GM23338 (cell line): ENCODE measurements around the gene ZFHX3.

ENCODE experiments used
- CREB1 ChIP-seq: fragments of 250-450 bp; sonication (Bioruptor Pico); IDR thresholded peaks from 2 replicates; pipeline ENCODE4 v1.5.0; 2020; ENCODE audit warnings: low read depth, mild to moderate bottlenecking, moderate library complexity
- EZH2 ChIP-seq: fragments of 200-600 bp; sonication (generic); IDR thresholded peaks from one replicate; pipeline ENCODE4 v1.8.0; 2017; ENCODE audit warnings: antibody characterized with exemption, mild to moderate bottlenecking, low read depth; ENCODE audit not compliant: unreplicated experiment
- EZH2phosphoT487 ChIP-seq: fragments of 200-600 bp; sonication (generic); IDR thresholded peaks from one replicate; pipeline ENCODE4 v1.8.1; 2018; ENCODE audit warnings: antibody characterized with exemption; ENCODE audit not compliant: unreplicated experiment
- JUNB ChIP-seq: IDR thresholded peaks from one replicate; pipeline ENCODE4 v1.6.1; 2016; ENCODE audit warnings: antibody characterized with exemption; ENCODE audit not compliant: unreplicated experiment
- NANOG ChIP-seq: IDR thresholded peaks from 2 replicates; pipeline ENCODE4 v1.6.1; 2016; ENCODE audit warnings: antibody characterized with exemption, borderline replicate concordance
- POLR2AphosphoS5 ChIP-seq: IDR thresholded peaks from 2 replicates; pipeline ENCODE4 v1.6.1; 2016; ENCODE audit warnings: antibody characterized with exemption, low read depth
- STAT1 ChIP-seq: IDR thresholded peaks from one replicate; pipeline ENCODE4 v1.6.1; 2016; ENCODE audit warnings: antibody characterized with exemption; ENCODE audit not compliant: unreplicated experiment
- ZNF114 ChIP-seq: fragments of 250-450 bp; sonication (Bioruptor Pico); IDR thresholded peaks from 2 replicates; pipeline ENCODE4 v1.5.0; 2020; ENCODE audit warnings: mild to moderate bottlenecking, moderate library complexity
- ZNF331 ChIP-seq: fragments of 250-450 bp; sonication (Bioruptor Pico); IDR thresholded peaks from 2 replicates; pipeline ENCODE4 v1.5.0; 2020; ENCODE audit warnings: low read depth, mild to moderate bottlenecking, moderate library complexity
- TF ChIP-seq, protein P1 (sequence below), 2 experiments: fragments of 200-600 bp in 1 of 2; sonication (generic) in 1 of 2; conservative IDR thresholded peaks; 2 replicates each; pipeline versions ENCODE4 v1.5.1 to v1.6.1; 2016 to 2017; ENCODE audit warnings: antibody characterized with exemption in 2 of 2, low read depth in 2 of 2, mild to moderate bottlenecking in 2 of 2, moderate library complexity in 1 of 2
- TF ChIP-seq, protein P2 (sequence below): IDR thresholded peaks from one replicate; pipeline ENCODE4 v1.6.1; 2018; ENCODE audit warnings: antibody characterized with exemption; ENCODE audit not compliant: unreplicated experiment
- TF ChIP-seq, protein P3 (sequence below): IDR thresholded peaks from 2 replicates; pipeline ENCODE4 v1.6.1; 2016; ENCODE audit warnings: antibody characterized with exemption
- TF ChIP-seq, protein P4 (sequence below): fragments of 250-450 bp; sonication (Bioruptor Pico); IDR thresholded peaks from 2 replicates; pipeline ENCODE4 v1.5.0; 2020; ENCODE audit warnings: mild to moderate bottlenecking, moderate library complexity

DNA sequence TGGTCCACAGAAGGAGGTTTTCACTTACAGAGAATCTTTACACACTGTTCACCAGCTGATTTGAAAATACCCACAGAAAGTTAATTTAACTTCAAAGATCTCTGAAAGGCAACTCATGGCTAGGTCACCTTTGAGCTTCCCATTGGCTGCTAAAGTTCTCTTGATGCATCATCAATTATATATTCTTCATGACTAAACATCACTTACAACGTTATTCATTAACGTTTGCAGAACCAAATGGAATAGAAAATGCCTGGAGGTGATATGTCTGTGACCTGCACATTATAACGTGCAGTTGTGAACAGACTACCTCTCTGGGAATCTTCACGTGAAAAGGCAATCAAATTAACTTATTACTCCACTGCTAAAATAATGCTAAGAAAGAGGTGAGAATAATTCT lies 238.5 kb downstream of the ZFHX3 start:
- TF ChIP-seq, protein P1, sequence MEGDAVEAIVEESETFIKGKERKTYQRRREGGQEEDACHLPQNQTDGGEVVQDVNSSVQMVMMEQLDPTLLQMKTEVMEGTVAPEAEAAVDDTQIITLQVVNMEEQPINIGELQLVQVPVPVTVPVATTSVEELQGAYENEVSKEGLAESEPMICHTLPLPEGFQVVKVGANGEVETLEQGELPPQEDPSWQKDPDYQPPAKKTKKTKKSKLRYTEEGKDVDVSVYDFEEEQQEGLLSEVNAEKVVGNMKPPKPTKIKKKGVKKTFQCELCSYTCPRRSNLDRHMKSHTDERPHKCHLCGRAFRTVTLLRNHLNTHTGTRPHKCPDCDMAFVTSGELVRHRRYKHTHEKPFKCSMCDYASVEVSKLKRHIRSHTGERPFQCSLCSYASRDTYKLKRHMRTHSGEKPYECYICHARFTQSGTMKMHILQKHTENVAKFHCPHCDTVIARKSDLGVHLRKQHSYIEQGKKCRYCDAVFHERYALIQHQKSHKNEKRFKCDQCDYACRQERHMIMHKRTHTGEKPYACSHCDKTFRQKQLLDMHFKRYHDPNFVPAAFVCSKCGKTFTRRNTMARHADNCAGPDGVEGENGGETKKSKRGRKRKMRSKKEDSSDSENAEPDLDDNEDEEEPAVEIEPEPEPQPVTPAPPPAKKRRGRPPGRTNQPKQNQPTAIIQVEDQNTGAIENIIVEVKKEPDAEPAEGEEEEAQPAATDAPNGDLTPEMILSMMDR (conservative IDR thresholded peaks at IDR 0.05; ENCODE audit: low read depth in 2 of 2), result no peak
- no peak for TF ChIP-seq STAT1
- TF ChIP-seq EZH2phosphoT487, result no peak
- no peak for TF ChIP-seq EZH2
- TF ChIP-seq, protein P2, sequence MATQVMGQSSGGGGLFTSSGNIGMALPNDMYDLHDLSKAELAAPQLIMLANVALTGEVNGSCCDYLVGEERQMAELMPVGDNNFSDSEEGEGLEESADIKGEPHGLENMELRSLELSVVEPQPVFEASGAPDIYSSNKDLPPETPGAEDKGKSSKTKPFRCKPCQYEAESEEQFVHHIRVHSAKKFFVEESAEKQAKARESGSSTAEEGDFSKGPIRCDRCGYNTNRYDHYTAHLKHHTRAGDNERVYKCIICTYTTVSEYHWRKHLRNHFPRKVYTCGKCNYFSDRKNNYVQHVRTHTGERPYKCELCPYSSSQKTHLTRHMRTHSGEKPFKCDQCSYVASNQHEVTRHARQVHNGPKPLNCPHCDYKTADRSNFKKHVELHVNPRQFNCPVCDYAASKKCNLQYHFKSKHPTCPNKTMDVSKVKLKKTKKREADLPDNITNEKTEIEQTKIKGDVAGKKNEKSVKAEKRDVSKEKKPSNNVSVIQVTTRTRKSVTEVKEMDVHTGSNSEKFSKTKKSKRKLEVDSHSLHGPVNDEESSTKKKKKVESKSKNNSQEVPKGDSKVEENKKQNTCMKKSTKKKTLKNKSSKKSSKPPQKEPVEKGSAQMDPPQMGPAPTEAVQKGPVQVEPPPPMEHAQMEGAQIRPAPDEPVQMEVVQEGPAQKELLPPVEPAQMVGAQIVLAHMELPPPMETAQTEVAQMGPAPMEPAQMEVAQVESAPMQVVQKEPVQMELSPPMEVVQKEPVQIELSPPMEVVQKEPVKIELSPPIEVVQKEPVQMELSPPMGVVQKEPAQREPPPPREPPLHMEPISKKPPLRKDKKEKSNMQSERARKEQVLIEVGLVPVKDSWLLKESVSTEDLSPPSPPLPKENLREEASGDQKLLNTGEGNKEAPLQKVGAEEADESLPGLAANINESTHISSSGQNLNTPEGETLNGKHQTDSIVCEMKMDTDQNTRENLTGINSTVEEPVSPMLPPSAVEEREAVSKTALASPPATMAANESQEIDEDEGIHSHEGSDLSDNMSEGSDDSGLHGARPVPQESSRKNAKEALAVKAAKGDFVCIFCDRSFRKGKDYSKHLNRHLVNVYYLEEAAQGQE, result no peak
- TF ChIP-seq POLR2AphosphoS5, result no peak
- TF ChIP-seq, protein P3, sequence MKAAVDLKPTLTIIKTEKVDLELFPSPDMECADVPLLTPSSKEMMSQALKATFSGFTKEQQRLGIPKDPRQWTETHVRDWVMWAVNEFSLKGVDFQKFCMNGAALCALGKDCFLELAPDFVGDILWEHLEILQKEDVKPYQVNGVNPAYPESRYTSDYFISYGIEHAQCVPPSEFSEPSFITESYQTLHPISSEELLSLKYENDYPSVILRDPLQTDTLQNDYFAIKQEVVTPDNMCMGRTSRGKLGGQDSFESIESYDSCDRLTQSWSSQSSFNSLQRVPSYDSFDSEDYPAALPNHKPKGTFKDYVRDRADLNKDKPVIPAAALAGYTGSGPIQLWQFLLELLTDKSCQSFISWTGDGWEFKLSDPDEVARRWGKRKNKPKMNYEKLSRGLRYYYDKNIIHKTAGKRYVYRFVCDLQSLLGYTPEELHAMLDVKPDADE, result no peak
- no peak for TF ChIP-seq CREB1
- no peak for TF ChIP-seq JUNB
- TF ChIP-seq ZNF114 (CRISPR knock-in tag), result no peak
- TF ChIP-seq ZNF331, result no peak
- no peak for TF ChIP-seq NANOG
- TF ChIP-seq, protein P4, sequence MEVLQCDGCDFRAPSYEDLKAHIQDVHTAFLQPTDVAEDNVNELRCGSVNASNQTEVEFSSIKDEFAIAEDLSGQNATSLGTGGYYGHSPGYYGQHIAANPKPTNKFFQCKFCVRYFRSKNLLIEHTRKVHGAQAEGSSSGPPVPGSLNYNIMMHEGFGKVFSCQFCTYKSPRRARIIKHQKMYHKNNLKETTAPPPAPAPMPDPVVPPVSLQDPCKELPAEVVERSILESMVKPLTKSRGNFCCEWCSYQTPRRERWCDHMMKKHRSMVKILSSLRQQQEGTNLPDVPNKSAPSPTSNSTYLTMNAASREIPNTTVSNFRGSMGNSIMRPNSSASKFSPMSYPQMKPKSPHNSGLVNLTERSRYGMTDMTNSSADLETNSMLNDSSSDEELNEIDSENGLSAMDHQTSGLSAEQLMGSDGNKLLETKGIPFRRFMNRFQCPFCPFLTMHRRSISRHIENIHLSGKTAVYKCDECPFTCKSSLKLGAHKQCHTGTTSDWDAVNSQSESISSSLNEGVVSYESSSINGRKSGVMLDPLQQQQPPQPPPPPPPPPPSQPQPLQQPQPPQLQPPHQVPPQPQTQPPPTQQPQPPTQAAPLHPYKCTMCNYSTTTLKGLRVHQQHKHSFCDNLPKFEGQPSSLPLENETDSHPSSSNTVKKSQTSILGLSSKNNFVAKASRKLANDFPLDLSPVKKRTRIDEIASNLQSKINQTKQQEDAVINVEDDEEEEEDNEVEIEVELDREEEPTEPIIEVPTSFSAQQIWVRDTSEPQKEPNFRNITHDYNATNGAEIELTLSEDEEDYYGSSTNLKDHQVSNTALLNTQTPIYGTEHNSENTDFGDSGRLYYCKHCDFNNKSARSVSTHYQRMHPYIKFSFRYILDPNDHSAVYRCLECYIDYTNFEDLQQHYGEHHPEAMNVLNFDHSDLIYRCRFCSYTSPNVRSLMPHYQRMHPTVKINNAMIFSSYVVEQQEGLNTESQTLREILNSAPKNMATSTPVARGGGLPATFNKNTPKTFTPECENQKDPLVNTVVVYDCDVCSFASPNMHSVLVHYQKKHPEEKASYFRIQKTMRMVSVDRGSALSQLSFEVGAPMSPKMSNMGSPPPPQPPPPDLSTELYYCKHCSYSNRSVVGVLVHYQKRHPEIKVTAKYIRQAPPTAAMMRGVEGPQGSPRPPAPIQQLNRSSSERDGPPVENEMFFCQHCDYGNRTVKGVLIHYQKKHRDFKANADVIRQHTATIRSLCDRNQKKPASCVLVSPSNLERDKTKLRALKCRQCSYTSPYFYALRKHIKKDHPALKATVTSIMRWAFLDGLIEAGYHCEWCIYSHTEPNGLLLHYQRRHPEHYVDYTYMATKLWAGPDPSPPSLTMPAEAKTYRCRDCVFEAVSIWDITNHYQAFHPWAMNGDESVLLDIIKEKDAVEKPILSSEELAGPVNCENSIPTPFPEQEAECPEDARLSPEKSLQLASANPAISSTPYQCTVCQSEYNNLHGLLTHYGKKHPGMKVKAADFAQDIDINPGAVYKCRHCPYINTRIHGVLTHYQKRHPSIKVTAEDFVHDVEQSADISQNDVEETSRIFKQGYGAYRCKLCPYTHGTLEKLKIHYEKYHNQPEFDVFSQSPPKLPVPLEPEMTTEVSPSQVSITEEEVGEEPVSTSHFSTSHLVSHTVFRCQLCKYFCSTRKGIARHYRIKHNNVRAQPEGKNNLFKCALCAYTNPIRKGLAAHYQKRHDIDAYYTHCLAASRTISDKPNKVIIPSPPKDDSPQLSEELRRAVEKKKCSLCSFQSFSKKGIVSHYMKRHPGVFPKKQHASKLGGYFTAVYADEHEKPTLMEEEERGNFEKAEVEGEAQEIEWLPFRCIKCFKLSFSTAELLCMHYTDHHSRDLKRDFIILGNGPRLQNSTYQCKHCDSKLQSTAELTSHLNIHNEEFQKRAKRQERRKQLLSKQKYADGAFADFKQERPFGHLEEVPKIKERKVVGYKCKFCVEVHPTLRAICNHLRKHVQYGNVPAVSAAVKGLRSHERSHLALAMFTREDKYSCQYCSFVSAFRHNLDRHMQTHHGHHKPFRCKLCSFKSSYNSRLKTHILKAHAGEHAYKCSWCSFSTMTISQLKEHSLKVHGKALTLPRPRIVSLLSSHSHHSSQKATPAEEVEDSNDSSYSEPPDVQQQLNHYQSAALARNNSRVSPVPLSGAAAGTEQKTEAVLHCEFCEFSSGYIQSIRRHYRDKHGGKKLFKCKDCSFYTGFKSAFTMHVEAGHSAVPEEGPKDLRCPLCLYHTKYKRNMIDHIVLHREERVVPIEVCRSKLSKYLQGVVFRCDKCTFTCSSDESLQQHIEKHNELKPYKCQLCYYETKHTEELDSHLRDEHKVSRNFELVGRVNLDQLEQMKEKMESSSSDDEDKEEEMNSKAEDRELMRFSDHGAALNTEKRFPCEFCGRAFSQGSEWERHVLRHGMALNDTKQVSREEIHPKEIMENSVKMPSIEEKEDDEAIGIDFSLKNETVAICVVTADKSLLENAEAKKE (CRISPR knock-in tag), result no peak
